Measurements from ENCODE around the gene NAV2. TPM values are rescaled to one million over a fixed set of nuclear protein-coding genes. Genes with fewer than 3 reads are reported as not detected.

The NAV2 gene
- total RNA-seq, 4 donors from 2014 or later = 9.6 to 40.0 (median 23.1) TPM

- H3K27me3 ChIP-seq = no peaks in the 10 kb centered on the region
- H3K27ac ChIP-seq = no peak overlapping the region
- no peak overlapping the region for H3K4me3 ChIP-seq
- DNase-seq = no peak
- in situ Hi-C loops (cut with MboI; ENCODE audit: low pct_ligation_motif_present in 1 of 4, low pct_unique_long_range_greater_than_20kb in 1 of 4, low sequenced_read_pairs in 3 of 4) = no loop called here
- WGBS, 2 donors (ENCODE audit: low coverage in 1 of 2) = 82 to 96% methylated on average over 4 to 12 of the region's 12 CpGs
- peaks cover 5 to 19% (median 15%) of the 10 kb centered on the region in 4 donors for H3K4me1 ChIP-seq
- no peaks in the 10 kb centered on the region for H3K9me3 ChIP-seq
- no peaks in the 10 kb centered on the region for H3K36me3 ChIP-seq
- no peak for TF ChIP-seq EP300 (IDR thresholded peaks at IDR 0.05; ENCODE audit: low read depth)
- TF ChIP-seq CTCF (IDR thresholded peaks at IDR 0.05) = no peak
- TF ChIP-seq POLR2A (IDR thresholded peaks at IDR 0.05) = no peak
- TF ChIP-seq POLR2AphosphoS5 (IDR thresholded peaks at IDR 0.05) = no peak
- intact Hi-C loops (cut with DNase I; ENCODE audit: low total_unique reads) = no loop called here
Measured at GRCh38 chr11:19832086-19832750, 119.6 kb downstream of the NAV2 start.

- Histone ChIP-seq H3K36me3 (no peaks in the 10 kb centered on the region), H3K9me3 (no peaks in the 10 kb centered on the region), H3K27ac (no peak overlapping the region), H3K27me3 (no peaks in the 10 kb centered on the region), H3K4me3 (no peak overlapping the region), H3K4me1 (peaks cover 5 to 19% (median 13%) of the 10 kb centered on the region in 4 donors)
- in situ Hi-C loops (cut with MboI; ENCODE audit: low pct_ligation_motif_present in 1 of 4, low pct_unique_long_range_greater_than_20kb in 1 of 4, low sequenced_read_pairs in 3 of 4) = no loop called here
- TF ChIP-seq POLR2AphosphoS5 (IDR thresholded peaks at IDR 0.05) (no peak), CTCF (IDR thresholded peaks at IDR 0.05) (no peak), POLR2A (IDR thresholded peaks at IDR 0.05) (no peak), EP300 (IDR thresholded peaks at IDR 0.05; ENCODE audit: low read depth) (no peak)
- DNase-seq = no peak
- WGBS, 2 donors (ENCODE audit: low coverage in 1 of 2) = 83 to 93% methylated on average over 2 to 3 of the region's 3 CpGs
- intact Hi-C loops (cut with DNase I; ENCODE audit: low total_unique reads) = no loop called here
Measured at GRCh38 chr11:19832901-19833300, 120.3 kb downstream of the NAV2 start.

- Histone ChIP-seq H3K4me1 (peaks cover 0 to 3% (median under 1%) of the 10 kb centered on the region in 4 donors), H3K4me3 (no peak overlapping the region), H3K27me3 (no peaks in the 10 kb centered on the region), H3K27ac (no peak overlapping the region), H3K36me3 (no peaks in the 10 kb centered on the region), H3K9me3 (no peaks in the 10 kb centered on the region)
- in situ Hi-C loops (cut with MboI; ENCODE audit: low pct_ligation_motif_present in 1 of 4, low pct_unique_long_range_greater_than_20kb in 1 of 4, low sequenced_read_pairs in 3 of 4) (no loop called here), intact Hi-C loops (cut with DNase I; ENCODE audit: low total_unique reads) (no loop called here)
- DNase-seq = no peak
- no peak for TF ChIP-seq EP300 (IDR thresholded peaks at IDR 0.05; ENCODE audit: low read depth)
- no peak for TF ChIP-seq CTCF (IDR thresholded peaks at IDR 0.05)
- TF ChIP-seq POLR2AphosphoS5 (IDR thresholded peaks at IDR 0.05) = no peak
- TF ChIP-seq POLR2A (IDR thresholded peaks at IDR 0.05) = no peak
Measured at GRCh38 chr11:19834771-19835170, 122.1 kb downstream of the NAV2 start.

GRCh38 chr11:19836666-19837065 lies 124.0 kb downstream of the NAV2 start:
- no peaks in the 10 kb centered on the region for H3K4me1 ChIP-seq
- no peak overlapping the region for H3K27ac ChIP-seq
- in situ Hi-C loops (cut with MboI; ENCODE audit: low pct_ligation_motif_present in 1 of 4, low pct_unique_long_range_greater_than_20kb in 1 of 4, low sequenced_read_pairs in 3 of 4) = no loop called here
- intact Hi-C loops (cut with DNase I; ENCODE audit: low total_unique reads) = no loop called here
- H3K9me3 ChIP-seq = no peaks in the 10 kb centered on the region
- no peak for TF ChIP-seq POLR2AphosphoS5 (IDR thresholded peaks at IDR 0.05)
- no peak for TF ChIP-seq CTCF (IDR thresholded peaks at IDR 0.05)
- no peak for TF ChIP-seq EP300 (IDR thresholded peaks at IDR 0.05; ENCODE audit: low read depth)
- TF ChIP-seq POLR2A (IDR thresholded peaks at IDR 0.05) = no peak
- no peaks in the 10 kb centered on the region for H3K27me3 ChIP-seq
- no peak overlapping the region for H3K4me3 ChIP-seq
- 97 to 100% methylated on average over 2 of the region's 2 CpGs for WGBS, 2 donors (ENCODE audit: low coverage in 1 of 2)
- DNase-seq = no peak
- H3K36me3 ChIP-seq = no peaks in the 10 kb centered on the region

Measured in transverse colon (tissue), 4 donors.